NCI-H2227 (cell line): ENCODE results near the gene ZCCHC2.

Experiments
- DNase-seq: peaks from one replicate; lab custom pipeline; 2025; ENCODE audit not compliant: unreplicated experiment; lab: John Stamatoyannopoulos, UW

ZCCHC2 gene

GRCh38 chr18:62509779-62510178 is 13.0 kb upstream of the ZCCHC2 start:
- DNase-seq, result no peak

GRCh38 chr18:62510789-62511188 is 12.0 kb upstream of the ZCCHC2 start:
- DNase-seq, result no peak

- no peak for DNase-seq
Measured at GRCh38 chr18:62512532-62512931, 10.3 kb upstream of the ZCCHC2 start.

- no peak for DNase-seq
Measured at GRCh38 chr18:62512996-62513395, 9.8 kb upstream of the ZCCHC2 start.

GRCh38 chr18:62514570-62514969 is 8.3 kb upstream of the ZCCHC2 start:
- no peak for DNase-seq

- no peak for DNase-seq
Measured at GRCh38 chr18:62516242-62516641, 6.6 kb upstream of the ZCCHC2 start.

- DNase-seq, result no peak
Measured at GRCh38 chr18:62518460-62519375, 4.1 kb upstream of the ZCCHC2 start.

GRCh38 chr18:62519684-62520083 is 3.1 kb upstream of the ZCCHC2 start:
- no peak for DNase-seq

- no peak for DNase-seq
Measured at GRCh38 chr18:62521082-62521481, 1.7 kb upstream of the ZCCHC2 start.

- no peak for DNase-seq
Measured at GRCh38 chr18:62521593-62521992, 1.2 kb upstream of the ZCCHC2 start.

- no peak for DNase-seq
Measured at GRCh38 chr18:62522178-62522503, 684 bp upstream of the ZCCHC2 start.

GRCh38 chr18:62523255-62523588 is 397 bp downstream of the ZCCHC2 start:
- no peak for DNase-seq

GRCh38 chr18:62523631-62524439 is 1.0 kb downstream of the ZCCHC2 start:
- DNase-seq, result peak; percentile 64

GRCh38 chr18:62524440-62525200 is 1.8 kb downstream of the ZCCHC2 start:
- DNase-seq, result peak; percentile 53

- DNase-seq, result no peak
Measured at GRCh38 chr18:62525608-62526007, 2.8 kb downstream of the ZCCHC2 start.

GRCh38 chr18:62526098-62527025 is 3.5 kb downstream of the ZCCHC2 start:
- DNase-seq, result peak; percentile 85

GRCh38 chr18:62529597-62529996 is 6.8 kb downstream of the ZCCHC2 start:
- DNase-seq, result no peak

GRCh38 chr18:62531078-62531477 is 8.3 kb downstream of the ZCCHC2 start:
- DNase-seq, result no peak

GRCh38 chr18:62531931-62532330 is 9.1 kb downstream of the ZCCHC2 start:
- DNase-seq, result peak; percentile 52

- DNase-seq, result no peak
Measured at GRCh38 chr18:62536005-62536404, 13.2 kb downstream of the ZCCHC2 start.
